Gastrocnemius medialis (tissue), 4 donors: Measurements from ENCODE around the gene BNIP1. TPM values are rescaled to one million over a fixed set of nuclear protein-coding genes. Genes with fewer than 3 reads are reported as not detected.

Experiments used
- ATAC-seq, 2 donors: fragments of 150-250 bp; one replicate each; pipeline ENCODE4 v1.9.1; 2016
- DNase-seq, 2 donors: peaks; one replicate each; pipeline ENCODE4 v3.0.0-alpha.2; 2019
- H3K27ac ChIP-seq, 4 donors: fragments of 200-600 bp; sonication (generic); 1 replicate in 1 of 4; 2 replicates in 3 of 4; pipeline ENCODE4 v1.5.1; 2016 to 2018; ENCODE audit warnings: mild to moderate bottlenecking in 2 of 4, moderate library complexity in 1 of 4
- H3K27me3 ChIP-seq, 3 donors: fragments of 200-600 bp; sonication (generic) in 2 of 3; 1 replicate in 1 of 3; 2 replicates in 2 of 3; pipeline versions ENCODE4 v1.5.1 to v1.6.0; 2016 to 2019; ENCODE audit warnings: mild to moderate bottlenecking in 1 of 3, moderate library complexity in 1 of 3
- H3K36me3 ChIP-seq, 2 donors: fragments of 200-600 bp; sonication (generic) in 1 of 2; one replicate each; pipeline ENCODE4 v1.5.1; 2017 to 2018
- H3K4me1 ChIP-seq, 2 donors: fragments of 200-600 bp; sonication (generic) in 1 of 2; one replicate each; pipeline ENCODE4 v1.5.1; 2016 to 2017; ENCODE audit warnings: mild to moderate bottlenecking in 2 of 2
- H3K4me3 ChIP-seq, 4 donors: fragments of 200-600 bp; sonication (generic) in 3 of 4; 1 replicate in 1 of 4; 2 replicates in 3 of 4; pipeline ENCODE4 v1.5.1; 2016 to 2019; ENCODE audit warnings: mild to moderate bottlenecking in 2 of 4
- H3K9me3 ChIP-seq, 3 donors: fragments of 200-600 bp; sonication (generic) in 2 of 3; 1 replicate in 1 of 3; 2 replicates in 2 of 3; pipeline ENCODE4 v1.5.1; 2016 to 2019
- POLR2A ChIP-seq, 2 donors: fragments of 450-650 bp; IDR thresholded peaks; one replicate each; pipeline ENCODE4 v1.6.1; 2017; ENCODE audit warnings: antibody characterized with exemption in 2 of 2, mild to moderate bottlenecking in 2 of 2, moderate library complexity in 2 of 2
- in situ Hi-C, 4 donors: fragments of 200-750 bp; cut with MboI; loops; one replicate each; pipeline versions ENCODE4 v1.15.0 to v1.8.0; 2017; ENCODE audit warnings: low sequenced_read_pairs in 4 of 4
- intact Hi-C: fragments of 100-400 bp; cut with DNase I; formaldehyde crosslinking; loops from one replicate; pipeline ENCODE4 v1.15.1; 2023; ENCODE audit warnings: low total_unique reads
- total RNA-seq, 4 donors: library from RNA; depleted of rRNA; stranded (reverse); fragments of >200 nt; gene quantifications; one replicate each; pipeline versions ENCODE4 v1.1.0 to v1.2.3, GENCODE V29; 2016
- TF ChIP-seq, protein P1 (sequence below), 5 experiments: fragments of 450-650 bp in 3 of 5; fragments of 200-600 bp in 2 of 5; sonication (generic) in 2 of 5; IDR thresholded peaks in 4 of 5; conservative IDR thresholded peaks in 1 of 5; 1 replicate in 4 of 5; 2 replicates in 1 of 5; pipeline ENCODE4 v1.5.1; 2016 to 2019; ENCODE audit warnings: antibody characterized with exemption in 5 of 5, mild to moderate bottlenecking in 3 of 5, moderate library complexity in 3 of 5

The BNIP1 gene
- total RNA-seq, 4 donors from 2014 or later, result 9.2 to 21.6 (median 17.1) TPM

DNA sequence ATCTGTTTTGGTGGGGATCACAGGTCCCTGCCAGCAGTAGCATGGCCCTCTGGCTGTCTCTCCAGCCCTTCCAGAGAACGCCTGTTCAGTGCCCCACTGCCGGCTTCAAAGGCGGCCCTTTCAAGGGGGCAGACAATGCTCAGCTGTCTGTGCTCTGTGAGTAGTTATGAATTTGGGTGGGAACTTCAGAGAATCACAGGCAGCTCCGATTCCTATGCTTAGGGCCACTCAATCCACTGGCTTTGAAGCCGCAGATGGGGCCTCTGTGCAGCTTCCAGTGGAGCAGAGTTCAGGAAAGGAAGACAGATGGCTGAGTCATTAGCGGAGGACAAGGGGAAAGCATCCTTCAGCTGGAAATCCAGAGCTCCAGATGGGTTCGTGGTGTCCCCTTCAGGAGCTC, 48.2 kb downstream of the BNIP1 start:
- DNase-seq (no peak), ATAC-seq (no peak)
- Histone ChIP-seq H3K9me3 (no peaks in the 10 kb centered on the region), H3K27me3 (no peaks in the 10 kb centered on the region), H3K36me3 (no peaks in the 10 kb centered on the region), H3K4me3 (no peak overlapping the region), H3K27ac (no peak overlapping the region), H3K4me1 (no peaks in the 10 kb centered on the region)
- intact Hi-C loops (no loop called here), in situ Hi-C loops (no loop called here)
- TF ChIP-seq POLR2A (IDR thresholded peaks at IDR 0.05), result no peak
- TF ChIP-seq, protein P1, sequence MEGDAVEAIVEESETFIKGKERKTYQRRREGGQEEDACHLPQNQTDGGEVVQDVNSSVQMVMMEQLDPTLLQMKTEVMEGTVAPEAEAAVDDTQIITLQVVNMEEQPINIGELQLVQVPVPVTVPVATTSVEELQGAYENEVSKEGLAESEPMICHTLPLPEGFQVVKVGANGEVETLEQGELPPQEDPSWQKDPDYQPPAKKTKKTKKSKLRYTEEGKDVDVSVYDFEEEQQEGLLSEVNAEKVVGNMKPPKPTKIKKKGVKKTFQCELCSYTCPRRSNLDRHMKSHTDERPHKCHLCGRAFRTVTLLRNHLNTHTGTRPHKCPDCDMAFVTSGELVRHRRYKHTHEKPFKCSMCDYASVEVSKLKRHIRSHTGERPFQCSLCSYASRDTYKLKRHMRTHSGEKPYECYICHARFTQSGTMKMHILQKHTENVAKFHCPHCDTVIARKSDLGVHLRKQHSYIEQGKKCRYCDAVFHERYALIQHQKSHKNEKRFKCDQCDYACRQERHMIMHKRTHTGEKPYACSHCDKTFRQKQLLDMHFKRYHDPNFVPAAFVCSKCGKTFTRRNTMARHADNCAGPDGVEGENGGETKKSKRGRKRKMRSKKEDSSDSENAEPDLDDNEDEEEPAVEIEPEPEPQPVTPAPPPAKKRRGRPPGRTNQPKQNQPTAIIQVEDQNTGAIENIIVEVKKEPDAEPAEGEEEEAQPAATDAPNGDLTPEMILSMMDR (IDR thresholded peaks at IDR 0.05 in 4 of 5, conservative IDR thresholded peaks at IDR 0.05 in 1 of 5), result no peak

DNA sequence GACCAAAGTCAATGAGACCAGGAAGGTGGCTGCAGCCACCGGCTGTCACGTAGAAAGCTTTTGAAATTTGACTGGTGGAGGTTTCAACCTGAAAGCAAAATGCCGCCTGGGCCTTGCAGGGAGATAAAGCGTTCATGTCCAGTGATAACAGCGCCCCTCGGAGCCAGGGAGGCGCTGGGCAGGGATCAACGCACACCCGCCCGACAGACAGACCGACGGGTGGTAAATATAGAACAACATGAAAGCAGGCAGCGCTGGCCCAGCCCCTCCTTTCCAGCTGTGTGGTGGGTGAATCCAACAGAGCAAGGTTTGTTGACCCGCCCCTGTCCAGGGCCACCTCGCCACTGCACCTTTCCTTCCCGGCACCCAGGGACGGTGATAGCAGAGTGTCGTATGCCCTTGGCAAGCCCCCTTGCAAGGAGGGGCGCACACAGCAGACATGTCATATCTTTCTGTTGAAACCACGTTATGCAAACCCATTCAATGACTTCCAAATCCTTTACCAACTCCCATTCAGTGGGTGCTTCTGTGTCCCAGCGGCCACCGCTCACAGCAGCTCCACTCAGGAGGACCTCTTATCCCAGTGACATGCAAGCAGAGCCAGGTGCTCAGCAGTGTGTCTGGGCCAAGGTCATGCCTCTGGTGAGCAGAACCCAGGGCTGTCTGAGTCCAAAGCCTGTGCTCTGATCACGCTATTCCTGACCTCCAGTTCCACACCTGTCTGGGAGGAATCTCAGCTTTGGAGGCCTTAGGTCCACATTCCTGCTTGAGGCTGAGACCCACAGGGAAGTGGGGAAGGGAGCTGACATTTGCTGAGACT, 52.0 kb downstream of the BNIP1 start:
- Histone ChIP-seq H3K9me3 (peaks cover 0 to 6% (median 3%) of the 10 kb centered on the region in 3 donors), H3K36me3 (no peaks in the 10 kb centered on the region), H3K4me1 (no peaks in the 10 kb centered on the region), H3K27ac (no peak overlapping the region), H3K27me3 (peaks cover 0 to 14% (median 14%) of the 10 kb centered on the region in 3 donors), H3K4me3 (no peak overlapping the region)
- no peak for DNase-seq
- in situ Hi-C loops, result no loop called here
- ATAC-seq, result no peak
- TF ChIP-seq, protein P1 (IDR thresholded peaks at IDR 0.05 in 4 of 5, conservative IDR thresholded peaks at IDR 0.05 in 1 of 5), result no peak
- TF ChIP-seq POLR2A (IDR thresholded peaks at IDR 0.05), result no peak
- intact Hi-C loops, result no loop called here

DNA sequence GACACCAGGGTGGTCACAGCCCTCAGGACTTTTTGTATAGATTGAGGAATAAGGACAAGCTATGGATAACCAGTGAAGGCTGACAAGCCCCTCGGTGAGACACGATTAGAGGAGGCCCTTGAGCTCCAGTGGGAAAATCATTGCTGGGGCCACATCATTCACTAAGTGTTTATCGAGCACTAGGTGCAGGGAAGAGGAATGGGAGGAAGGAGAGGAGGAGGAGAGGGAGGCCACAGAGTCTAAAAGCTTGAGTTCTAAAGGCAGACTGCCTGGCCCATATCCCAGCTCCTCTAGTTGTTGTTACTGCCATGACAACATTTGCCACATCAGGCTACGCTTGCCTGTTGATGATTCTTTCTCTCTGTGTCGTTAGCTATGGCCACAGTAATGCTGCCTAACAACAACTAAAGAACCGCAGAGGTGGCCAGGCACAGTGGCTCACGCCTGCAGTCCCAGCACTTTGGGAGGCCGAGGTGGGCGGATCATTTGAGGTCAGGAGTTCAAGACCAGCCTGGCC, 53.1 kb downstream of the BNIP1 start:
- TF ChIP-seq, protein P1 (IDR thresholded peaks at IDR 0.05 in 4 of 5, conservative IDR thresholded peaks at IDR 0.05 in 1 of 5), result no peak
- TF ChIP-seq POLR2A (IDR thresholded peaks at IDR 0.05), result no peak
- ATAC-seq (no peak), DNase-seq (no peak)
- H3K9me3 ChIP-seq, result peaks cover 0 to 6% (median 3%) of the 10 kb centered on the region in 3 donors
- H3K27ac ChIP-seq, result no peak overlapping the region
- in situ Hi-C loops, result no loop called here
- no peaks in the 10 kb centered on the region for H3K4me1 ChIP-seq
- peaks cover 3 to 22% (median 17%) of the 10 kb centered on the region in 3 donors for H3K27me3 ChIP-seq
- H3K4me3 ChIP-seq, result no peak overlapping the region
- intact Hi-C loops, result no loop called here
- H3K36me3 ChIP-seq, result no peaks in the 10 kb centered on the region

DNA sequence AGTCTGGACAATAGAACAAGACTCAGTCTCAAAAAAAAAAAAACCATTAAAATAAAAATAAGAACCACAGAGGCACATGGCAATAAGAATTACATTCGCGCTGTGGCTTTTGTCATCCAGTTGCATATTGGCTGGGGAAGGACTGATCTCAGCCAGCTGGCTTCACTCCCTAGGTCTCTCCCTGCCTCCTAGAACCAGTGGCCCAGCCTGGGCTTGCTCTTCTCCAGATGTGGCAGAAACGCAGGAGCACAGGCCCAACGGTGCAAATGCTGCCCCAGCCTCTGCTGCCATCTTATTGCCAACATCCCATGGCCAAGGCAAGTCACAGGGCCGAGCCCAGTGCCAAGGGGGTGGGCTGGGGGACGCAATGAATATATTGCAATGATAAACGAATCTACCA, 53.7 kb downstream of the BNIP1 start:
- H3K27ac ChIP-seq, result no peak overlapping the region
- TF ChIP-seq, protein P1 (IDR thresholded peaks at IDR 0.05 in 4 of 5, conservative IDR thresholded peaks at IDR 0.05 in 1 of 5), result no peak
- TF ChIP-seq POLR2A (IDR thresholded peaks at IDR 0.05), result no peak
- in situ Hi-C loops (no loop called here), intact Hi-C loops (no loop called here)
- H3K36me3 ChIP-seq, result no peaks in the 10 kb centered on the region
- no peaks in the 10 kb centered on the region for H3K4me1 ChIP-seq
- H3K4me3 ChIP-seq, result no peak overlapping the region
- peaks cover 9 to 27% (median 23%) of the 10 kb centered on the region in 3 donors for H3K27me3 ChIP-seq
- ATAC-seq (no peak), DNase-seq (no peak)
- peaks cover 0 to 6% (median 3%) of the 10 kb centered on the region in 3 donors for H3K9me3 ChIP-seq
